CD4-positive, alpha-beta T cell treated with Interleukin-12 subunit alpha and Interleukin-12 subunit beta, for 1 hour (primary cell): Measurements from ENCODE around the gene CLMP.
"Not testable (repeated sequence)": the region's sequence is repeated elsewhere in the genome, so short reads cannot be mapped to it uniquely, and the experiment has no call there.

Experiments used
- DNase-seq: peaks from one replicate; pipeline ENCODE4 v3.0.0-alpha.2; 2020

CLMP gene

GRCh38 chr11:123129920-123130319 is 65.1 kb downstream of the CLMP start:
- DNase-seq, result no peak

DNA sequence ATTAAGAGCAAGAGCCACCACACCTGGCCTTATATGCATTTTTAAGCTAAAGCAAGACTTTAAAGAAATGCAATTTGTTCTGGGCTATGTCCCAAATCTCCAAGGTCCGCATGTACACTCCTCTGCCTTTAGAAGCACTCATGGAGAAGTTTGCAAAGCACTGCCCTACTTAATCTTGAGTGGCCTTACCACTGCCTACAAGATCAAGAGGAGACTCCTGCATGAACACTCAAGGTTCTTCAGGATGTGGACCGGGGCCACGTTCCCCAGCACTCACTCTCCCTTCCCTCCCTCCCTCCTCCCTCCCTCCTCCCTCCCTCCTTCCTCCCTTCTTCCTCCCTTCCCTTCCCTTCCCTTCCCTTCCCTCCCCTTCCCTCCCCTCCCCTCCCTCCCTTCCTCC is 69.9 kb downstream of the CLMP start:
- no peak for DNase-seq

DNA sequence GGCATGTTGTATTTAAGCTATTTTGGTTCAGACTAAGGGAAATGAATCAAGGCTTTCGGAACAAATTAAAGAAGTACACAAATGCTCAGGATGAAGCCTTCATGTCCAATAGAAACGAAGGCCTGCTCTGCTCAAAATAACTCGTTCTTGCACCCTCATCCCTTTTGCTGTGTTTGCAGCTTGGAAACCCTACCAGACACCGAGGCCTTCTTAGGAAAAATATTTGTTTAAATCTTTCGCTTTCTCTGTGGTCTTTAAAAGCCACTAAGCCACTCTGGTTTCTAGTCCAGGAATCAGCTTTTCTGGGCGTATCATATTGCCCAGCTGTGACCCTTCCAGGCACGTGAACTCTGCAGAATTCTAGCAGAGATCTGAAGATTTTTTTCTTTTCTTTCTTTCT is 72.2 kb downstream of the CLMP start:
- DNase-seq, result no peak

GRCh38 chr11:123122341-123122740 is 72.7 kb downstream of the CLMP start:
- no peak for DNase-seq

DNA sequence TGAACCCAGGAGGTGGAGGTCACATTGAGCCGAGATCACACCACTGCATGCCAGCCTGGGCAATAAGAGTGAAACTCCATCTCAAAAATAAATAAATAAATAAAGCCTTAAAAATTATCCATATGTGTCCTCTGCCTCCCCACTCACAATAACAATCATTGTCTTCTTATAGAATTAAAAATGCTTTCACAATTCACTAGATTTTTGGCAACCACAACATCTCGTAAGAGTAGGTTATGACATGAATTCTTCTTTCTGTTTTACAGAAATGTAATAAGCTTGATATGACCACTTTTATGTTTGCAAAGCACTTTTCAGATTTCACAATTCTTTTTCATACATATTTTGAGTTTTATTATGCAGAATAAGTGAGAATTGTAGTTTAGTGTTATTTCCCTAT is 78.6 kb downstream of the CLMP start:
- DNase-seq, result no peak

DNA sequence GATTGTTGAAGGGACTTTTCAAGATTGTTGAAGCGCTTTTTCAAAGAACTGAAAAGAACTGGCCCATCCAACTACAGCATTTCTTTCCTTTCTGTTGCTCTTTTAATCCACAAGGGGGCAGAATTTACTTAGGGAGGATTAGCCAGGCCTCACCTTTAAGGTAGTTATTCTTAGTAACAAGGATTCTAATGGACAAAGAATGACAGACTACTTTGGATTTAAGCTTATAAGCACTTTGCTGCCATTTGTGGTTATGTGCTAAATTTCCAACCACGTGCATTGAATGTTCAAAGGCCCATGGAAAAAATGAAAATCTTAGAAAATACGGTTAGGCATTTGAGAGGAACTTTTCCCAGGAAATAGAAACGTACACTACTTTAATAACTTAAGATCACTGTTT is 83.6 kb downstream of the CLMP start:
- peak; percentile 62 for DNase-seq

GRCh38 chr11:123110397-123110796 is 84.7 kb downstream of the CLMP start:
- peak; percentile 6 for DNase-seq

- no peak for DNase-seq
Measured at GRCh38 chr11:123107945-123108495, 87.0 kb downstream of the CLMP start.

DNA sequence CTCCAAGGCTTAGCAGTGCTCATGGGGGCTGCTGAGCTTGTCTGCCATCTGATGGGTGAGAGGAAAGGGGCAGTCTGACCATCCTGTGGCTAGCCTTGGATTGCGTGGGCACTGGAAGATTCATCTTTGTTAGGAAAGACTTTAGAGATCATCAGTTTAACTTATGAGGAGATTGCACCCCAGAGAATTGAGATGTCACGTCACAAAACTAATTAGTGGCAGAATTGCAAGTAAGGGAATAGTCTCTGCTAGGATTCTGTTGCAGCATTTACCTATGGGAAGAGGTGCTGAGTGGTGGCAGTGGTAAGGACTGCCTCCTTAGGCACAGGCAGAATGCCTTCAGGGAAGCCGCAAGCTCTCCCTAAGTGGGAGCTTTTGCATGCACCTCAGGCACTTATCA is 90.4 kb downstream of the CLMP start:
- no peak for DNase-seq

- DNase-seq, result peak; percentile 67
Measured at GRCh38 chr11:123103326-123103980, 91.6 kb downstream of the CLMP start.

DNA sequence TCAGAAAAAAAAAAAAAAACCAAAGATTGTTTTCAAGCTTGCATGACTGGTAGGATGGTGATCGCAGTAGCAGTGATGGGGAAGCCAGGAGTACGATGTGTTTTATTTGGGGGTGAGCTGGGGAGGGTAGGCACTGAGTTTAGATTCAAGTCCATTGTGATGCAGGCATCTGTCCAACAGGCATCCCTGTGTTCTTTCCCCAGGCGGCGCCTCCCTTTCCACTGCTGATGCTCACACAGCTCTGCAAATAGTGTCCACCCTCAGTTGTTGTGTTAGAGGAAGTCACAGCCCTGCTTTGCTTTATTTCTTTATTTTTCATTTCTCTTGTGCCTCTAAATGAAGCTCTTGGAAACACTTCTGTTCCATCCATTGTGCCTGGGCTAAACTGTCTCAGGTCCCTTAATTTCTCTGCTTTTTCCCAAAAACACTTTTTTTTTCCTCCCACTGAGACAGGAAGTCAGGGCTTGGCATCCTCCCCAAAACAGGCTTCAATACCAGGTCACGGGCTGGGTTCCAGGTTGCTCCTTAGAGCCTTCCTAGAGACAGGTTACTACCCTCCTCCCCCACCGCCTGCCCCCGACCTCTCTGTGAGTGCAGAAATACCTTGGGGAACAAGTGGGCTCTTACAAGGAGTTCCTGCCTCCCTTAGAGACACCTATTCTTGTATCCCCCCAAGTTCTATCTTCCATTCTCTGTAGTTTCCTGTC is 94.5 kb downstream of the CLMP start:
- DNase-seq, result no peak

DNA sequence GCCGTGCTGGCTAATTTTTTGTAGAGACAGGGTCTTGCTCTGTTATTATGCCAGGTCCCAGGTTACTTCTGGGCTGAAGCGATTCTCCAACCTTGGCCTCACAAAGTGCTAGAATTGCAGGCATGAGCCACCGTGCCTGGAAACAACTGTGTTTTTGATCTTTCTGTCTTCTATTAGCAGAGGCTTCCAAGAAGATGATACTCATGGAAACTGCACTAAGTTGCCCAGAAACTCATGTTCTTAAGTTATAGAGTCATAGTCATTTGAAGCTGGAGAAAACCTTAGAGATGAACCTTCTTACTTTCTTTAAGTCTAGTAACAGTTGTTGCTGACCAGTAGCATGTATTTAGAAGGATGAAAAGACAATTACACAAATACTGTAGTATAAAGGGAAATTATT is 96.1 kb downstream of the CLMP start:
- no peak for DNase-seq

- DNase-seq, result no peak
Measured at GRCh38 chr11:123093739-123094138, 101.3 kb downstream of the CLMP start.

DNA sequence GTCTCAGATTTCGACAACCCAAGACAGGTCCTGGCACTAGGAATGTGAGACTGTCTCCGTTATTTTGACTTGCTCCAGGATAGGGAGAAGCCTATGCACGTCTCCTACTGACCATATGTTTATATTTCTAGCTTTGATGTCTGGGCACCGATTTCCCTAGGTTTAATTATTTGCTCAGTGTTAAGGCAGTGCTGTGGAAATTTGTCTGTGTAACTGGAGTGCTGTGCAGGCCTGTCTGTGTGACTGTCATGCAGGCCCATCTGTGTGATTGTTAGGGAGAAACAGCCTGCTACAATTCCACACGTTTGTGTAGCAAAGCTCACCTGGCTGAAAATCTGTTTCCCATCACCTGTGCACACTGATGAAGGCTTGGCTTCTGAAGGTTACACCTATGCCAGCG is 103.5 kb downstream of the CLMP start:
- DNase-seq, result no peak

DNA sequence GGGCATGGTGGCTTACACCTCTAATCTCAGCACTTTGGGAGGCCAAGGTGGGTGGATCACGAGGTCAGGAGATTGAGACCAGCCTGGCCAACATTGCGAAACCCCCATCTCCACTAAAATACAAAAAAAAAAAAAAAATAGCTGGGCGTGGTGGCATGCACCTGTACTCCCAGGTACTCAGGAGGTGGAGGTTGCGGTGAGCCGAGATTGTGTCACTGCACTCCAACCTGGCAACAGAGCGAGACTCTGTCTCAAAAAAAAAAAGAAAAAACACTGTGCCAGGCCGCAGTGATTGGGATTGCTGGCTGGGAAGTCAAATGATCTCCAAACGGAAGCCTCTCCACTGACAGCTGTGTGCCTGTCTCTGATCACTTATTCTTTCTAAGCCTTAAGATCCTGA is 104.9 kb downstream of the CLMP start:
- DNase-seq, result not testable (repeated sequence)

DNA sequence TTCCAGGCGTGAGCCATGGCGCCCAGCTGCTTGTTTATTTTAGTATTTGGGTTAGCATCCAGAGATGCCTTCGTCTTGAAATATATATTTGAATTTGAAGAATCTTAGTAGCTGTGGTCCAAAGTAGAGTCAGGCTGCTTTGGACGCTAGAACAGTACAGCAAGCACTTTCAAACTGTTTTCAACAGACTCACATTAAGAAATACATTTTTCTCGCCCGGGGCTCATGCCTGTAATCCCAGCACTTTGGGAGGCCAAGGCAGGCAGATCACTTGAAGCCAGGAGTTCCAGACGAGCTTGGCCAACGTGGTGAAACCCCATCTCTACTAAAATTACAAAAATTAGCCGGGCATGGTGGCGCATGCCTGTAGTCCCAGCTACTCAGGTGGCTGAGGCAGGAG is 106.2 kb downstream of the CLMP start:
- DNase-seq, result not testable (repeated sequence)

GRCh38 chr11:123087657-123088056 is 107.4 kb downstream of the CLMP start:
- peak; percentile 70 for DNase-seq

DNA sequence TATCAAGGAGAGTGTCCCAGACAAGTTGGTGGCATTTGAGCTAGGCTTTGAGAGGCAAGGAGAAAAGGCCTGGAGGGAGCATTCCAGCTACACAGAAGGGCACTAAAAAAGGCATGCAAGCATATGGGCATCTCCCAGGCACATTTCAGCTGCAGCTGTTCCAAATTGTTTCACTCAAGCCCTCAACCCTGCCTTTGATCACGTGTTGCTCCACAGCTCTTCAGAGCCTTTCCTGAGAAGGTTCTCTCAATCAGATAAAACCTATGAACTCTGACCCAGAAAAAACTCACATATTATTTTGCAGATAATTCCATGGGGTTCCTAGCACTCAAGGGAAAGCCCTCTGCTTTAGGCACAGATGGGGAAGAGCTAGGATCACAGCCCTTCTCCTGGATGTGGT is 108.7 kb downstream of the CLMP start:
- DNase-seq, result no peak

- no peak for DNase-seq
Measured at GRCh38 chr11:123085497-123085896, 109.6 kb downstream of the CLMP start.

GRCh38 chr11:123084454-123084853 is 110.6 kb downstream of the CLMP start:
- DNase-seq, result no peak

- DNase-seq, result peak; percentile 85
Measured at GRCh38 chr11:123083623-123084029, 111.4 kb downstream of the CLMP start.

DNA sequence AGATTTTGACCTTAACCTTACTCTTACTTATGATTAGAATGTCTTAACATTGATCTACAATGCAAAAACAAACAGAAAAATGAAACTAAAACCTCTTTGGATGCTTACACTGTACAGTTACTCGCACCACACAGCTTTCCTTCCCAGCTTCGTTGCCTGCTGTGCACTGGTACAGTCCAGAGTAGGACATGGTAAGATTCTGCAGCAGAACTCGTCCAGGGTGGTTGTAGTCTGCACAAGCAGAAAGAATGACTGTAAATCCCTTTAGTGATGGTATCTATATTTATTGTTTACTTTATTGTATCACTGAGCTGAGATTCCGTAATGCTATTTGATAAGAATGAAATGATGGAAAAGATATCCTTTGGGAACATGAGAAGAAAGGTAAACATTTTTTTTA is 112.1 kb downstream of the CLMP start:
- peak; percentile 26 for DNase-seq

GRCh38 chr11:123080015-123080414 is 115.0 kb downstream of the CLMP start:
- no peak for DNase-seq

- DNase-seq, result no peak
Measured at GRCh38 chr11:123076484-123076883, 118.6 kb downstream of the CLMP start.
